Measurements from ENCODE around the gene SLC25A39.

The SLC25A39 gene

DNA sequence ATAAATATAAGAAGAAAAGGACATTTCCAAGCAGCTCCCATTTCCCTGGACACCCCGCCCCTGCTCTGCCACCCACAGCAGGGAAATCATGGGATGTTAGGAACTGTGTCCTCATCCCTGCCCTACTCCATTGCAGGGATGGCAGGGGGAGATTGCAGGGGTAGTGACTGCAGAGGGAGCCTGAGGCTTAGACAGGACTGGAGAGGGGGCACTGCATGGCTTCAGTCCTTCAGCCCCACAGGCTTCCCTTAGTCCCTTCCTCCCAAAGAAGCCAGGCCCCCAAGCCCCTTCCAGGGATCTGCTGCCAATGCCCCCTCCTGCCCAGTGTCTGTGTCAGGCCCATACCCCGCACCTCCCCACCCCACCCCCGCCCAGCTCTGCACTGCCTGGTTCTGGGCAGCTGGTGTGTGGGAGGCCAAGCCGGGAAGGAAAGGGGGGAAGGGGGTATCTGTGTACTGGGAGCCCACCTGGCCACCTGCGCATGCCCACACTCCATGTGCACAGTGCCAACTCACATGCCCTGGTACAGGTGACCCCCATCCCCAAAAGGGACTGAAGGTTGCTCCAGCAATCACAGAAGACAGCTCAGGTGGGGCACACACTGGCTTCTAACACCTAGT lies 13.0 kb downstream of the SLC25A39 start:
- no peak for DNase-seq

DNA sequence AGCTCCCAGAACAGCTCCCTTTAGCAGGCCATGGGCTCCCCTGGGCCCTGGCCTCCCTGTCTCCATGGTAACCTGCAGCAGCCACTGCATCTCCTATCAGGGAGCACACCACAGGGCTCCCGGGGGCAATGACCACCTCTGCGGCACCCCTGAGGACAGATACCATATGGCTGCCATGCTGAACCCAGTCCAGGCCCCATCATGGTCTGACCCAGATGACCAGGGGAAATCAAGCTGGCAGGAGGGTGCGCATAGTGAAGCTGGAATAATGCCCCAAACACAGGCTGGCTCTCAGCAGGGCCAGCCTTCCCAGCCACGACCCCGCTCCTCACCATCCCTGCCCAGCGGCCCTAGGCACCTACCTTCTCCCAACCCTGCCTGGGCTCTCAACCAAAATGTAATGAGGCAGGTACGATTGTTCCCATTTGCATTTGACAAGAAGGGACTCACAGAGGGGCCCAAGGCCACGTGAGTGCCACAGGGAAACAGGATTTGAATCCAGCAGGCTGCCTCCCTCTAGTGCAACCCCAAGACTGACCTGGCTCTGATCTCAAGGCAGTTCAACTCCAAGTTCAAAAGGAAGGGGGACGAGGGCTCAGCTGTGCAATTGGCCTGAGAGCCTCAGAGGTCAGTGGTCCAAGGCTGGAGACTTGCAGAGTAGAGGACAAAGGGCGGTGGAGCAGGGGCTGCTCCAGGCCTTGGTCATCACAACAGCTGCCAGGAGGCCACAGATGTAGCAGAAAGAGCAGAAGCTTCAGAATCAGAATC lies 13.8 kb downstream of the SLC25A39 start:
- no peak for DNase-seq

DNA sequence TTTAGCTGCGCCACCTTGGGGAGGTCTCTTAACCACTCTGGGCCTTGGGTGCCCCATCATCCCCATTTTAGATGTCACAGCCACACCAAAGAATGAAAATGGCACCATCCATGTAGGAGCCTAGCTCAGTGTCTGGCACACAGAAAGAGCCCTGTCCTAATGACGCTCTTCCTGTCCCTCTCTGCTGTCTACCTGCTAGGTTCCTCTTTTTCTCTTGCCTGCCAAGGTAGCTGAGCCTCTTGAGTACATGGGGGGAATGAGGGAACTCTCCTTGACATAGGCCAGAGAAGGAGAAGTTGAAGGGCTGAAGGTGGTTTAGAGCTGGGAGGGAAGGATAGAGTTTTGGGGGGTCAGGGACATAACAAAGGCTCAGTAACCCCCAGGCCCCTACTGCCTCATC lies 14.4 kb downstream of the SLC25A39 start:
- no peak for DNase-seq

DNA sequence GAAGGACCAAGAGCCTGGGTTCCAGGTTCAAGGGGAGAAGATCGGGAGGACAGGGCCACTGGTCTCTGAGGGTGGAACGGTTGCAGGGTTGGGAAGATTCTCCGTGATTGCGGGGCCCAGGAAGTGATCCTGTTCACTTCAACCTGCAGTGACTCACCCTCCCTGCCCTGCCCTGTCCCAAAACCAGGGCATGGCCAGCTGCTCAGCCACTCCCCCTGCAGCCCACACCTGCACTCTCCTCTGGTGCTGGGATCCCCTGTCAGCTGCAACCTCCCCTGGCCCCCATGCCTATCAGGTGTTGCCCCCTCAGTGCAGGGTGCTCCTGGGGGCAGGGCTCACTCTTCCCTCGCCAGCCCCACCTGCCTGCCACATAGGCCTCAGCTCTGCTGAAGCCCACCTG lies 15.2 kb downstream of the SLC25A39 start:
- DNase-seq: no peak

DNA sequence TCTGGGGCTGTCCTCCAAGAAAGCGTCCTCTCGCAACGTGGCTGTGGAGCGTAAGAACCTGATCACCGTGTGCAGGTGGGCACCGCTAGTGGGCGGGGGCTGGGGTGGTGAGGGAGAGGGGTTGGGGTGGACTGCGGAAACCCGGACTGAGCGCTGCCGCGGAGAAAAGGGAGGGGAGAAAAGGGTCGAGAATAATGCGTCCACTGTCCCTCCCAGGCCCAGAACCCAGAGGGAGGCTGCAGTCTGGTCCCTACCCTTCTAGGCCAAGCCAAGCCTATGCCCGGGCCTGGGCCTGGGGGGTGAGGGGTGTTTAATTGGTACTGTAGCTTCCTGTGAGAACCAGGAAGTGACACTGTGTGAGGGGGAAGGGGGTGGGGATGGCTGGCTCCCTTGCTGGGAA lies 15.8 kb downstream of the SLC25A39 start:
- peak; percentile 23 for DNase-seq

DNA sequence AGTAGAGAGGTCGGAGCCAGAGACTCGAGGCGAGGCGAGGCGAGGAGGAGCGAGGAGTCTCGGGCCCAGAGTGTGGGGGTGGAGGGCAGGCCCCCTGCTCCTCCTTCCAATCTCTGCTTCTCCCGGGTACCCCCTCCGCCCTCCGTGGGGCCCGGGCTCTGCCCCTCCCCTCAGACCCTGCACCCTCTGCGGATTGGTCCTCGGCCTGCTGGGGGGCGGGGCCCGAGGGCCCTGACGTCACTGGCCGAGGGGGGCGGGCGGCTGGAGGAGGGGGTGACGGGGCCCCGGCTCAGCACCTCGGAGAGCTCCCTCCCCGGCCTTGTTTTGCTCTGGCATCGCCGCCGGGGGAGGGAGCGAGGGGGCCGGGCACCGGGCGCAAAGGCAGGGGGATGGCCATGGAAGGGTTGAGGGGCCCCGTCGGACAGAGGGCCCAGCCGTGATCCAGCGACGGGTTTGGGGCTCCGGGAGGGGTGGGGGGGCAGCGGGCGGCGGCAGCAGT lies 16.3 kb downstream of the SLC25A39 start, which contains the start of gene RUNDC3A:
Gene RUNDC3A (plus strand): TSS at position 282 of the 499 bp plus-strand sequence. CDS start 232 bp downstream, outside the sequence.
- DNase-seq: peak; percentile 77

DNA sequence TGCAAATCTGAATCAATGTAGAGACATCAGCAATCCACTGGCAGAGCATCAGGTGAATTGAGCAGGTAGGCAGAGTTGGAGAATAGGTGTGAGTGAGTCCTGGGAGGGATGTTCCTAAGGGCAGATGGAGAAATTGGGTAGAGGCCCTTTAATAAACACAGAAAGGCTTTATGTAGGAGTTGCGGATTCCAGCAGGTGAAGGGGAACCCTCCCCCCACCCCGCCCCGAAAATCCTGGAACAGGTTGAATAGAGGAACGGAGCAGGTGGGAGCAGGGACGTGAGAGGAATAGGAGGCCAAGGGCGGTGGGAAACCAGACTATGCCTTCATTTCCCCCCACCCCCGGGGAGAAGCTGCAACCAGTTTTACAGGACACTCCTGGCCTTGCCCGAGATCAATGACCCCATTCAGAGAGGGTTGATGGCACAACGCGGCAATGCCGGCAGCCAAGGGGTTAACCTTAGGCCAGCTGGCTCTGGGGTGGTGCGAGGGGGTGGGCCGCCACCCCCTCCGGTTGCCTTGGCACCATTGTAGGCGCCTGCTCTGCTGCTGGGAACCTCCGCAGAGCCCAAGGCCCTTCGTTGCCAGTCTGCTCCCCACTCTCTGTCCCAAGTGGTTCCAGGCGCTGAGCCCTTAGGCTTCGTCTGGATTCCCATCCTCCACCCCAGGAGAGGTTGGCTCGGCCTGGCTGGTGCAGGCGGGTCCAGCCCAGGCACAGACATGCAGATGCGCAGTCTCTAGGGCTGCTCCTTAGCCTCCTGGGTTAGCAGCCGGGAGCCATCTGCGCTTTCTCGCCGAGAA lies 17.0 kb downstream of the SLC25A39 start:
- DNase-seq: peak; percentile 45

DNA sequence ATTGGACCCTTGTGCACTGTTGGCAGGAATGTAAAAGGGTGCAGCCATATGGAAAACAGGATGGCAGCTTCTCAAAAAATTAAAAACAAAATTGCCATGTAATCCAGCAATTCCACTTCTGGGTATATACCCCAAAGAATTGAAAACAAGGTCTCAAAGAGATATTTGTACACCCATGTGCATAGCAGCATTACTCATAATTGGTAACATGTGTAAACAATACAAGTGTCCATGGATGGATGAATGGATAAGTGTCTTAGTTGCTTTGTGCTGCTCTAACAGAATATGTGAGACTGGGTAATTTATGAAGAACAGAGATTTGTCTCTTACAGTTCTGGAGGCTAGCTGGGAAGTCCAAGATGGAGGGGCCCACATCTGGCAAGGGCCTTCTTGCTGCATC lies 20.0 kb downstream of the SLC25A39 start:
- no peak for DNase-seq

DNA sequence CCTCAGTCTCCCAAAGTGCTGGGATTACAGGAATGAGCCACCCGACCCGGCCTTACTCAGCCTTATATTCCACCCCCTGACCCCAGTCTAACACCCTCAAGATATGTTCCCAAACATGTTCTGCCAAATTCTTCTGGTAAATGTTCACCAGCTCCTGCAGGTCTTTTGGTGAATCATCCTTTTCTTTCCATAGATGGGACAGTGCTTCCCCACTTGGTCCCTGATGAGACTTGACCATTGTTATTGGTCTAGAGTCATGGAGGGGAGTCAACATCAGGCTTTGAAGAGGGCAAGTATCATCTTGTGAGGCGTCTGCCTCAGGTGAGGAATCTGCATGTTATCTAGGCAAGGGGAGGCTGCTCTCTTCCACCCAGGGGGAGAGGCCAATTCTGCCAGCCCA lies 26.6 kb downstream of the SLC25A39 start:
- no peak for DNase-seq

DNA sequence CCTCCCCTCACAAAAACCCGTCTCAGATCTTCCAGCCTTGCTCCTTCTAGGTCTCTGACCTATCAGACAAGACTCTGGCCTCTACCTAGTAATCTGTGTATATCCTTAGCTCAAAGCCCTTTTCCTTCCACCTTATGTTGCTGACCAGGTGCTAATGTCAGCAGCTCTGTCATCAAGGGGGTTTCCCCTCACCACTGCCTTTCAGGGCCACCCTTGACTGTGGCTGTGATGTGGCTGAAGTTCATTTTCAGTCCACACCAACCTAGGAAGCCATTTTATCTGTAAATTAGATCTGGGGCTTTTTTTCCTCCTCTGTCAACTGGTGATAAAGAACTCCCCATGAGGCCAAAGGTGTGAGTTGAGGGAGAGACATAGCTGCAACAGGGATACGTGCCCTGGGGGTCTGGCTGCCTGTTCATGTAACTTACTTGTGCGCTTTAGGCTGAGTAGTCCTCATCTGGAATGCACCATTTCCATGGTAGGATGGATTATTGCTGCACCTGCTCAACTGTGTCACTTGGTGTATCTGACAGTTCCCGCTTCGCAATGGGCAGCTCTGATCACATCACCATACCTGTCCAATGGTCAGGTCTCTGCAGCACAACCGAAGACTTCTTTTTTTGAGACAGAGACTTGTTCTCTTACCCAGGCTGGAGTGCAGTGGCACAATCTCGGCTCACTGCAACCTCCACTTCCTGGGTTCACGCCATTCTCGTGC lies 31.0 kb downstream of the SLC25A39 start:
- no peak for DNase-seq

DNA sequence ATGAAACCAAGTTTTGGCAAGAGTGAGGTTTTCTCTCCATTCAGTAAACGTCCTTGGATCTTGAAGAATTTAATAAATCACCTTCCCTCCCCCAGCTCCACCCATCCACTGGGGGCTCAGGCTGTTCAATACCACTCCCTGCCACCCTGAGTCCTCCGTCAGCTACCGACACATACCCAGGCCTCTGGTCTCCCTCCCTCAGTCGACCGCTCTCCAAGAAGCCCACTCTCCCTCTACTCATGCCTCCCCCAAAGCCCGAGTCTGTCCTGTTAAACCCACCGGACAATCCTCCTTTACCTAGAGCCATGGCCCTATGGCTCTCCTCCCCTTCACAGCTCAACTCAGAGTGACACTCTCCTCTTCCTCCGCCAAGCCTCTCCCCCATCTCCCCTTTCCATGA lies 37.0 kb downstream of the SLC25A39 start:
- DNase-seq: no peak

DNA sequence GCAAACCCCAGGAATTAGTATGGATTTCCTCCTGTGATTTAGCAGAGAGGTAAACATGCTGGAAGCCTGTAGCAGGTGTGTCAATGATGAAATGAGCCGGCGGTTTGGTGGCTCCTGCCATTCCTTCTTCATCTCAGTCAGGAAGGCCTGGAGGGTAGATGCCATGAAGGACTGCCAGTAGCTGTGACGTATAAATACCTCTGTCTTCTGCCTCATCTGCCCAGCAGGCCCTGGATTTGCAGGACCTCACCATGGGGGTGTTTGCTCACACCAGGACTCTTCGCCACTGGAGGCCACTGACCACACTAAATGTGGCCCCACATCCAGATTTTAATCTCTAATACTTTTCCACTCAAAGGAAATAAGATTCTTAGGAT lies 40.6 kb downstream of the SLC25A39 start:
- DNase-seq: no peak

DNA sequence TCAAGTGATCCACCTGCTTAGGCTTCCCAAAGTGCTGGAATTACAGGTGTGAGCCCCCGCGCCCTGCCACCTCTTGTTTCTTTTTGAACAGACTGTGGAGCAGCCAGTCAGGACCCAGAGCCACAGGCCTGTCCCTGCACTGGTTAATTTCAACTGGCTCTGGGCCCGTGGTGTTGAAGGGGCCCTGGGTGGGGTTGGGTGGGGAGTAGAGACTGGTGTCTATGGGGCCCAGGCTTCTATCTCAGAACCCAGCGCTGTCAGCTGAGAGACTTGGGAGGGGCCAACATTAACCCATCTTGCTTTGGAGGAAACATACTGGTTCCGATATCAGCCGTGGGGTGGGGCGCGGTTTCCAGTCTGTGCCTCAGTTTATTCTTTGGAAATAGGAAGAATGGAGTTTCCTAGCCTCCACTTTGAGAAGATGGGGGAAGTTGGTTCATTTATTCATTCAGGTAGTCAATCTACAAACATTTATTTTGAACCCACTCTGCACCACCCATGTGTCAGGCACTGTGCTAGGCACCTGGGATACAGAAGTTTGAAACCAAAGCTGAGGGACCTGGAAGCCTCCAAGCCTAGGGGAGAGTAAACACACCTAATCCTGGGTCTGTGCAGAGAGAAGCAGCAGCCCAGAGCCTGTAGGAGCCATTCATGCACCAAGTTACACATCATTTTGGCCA lies 41.1 kb downstream of the SLC25A39 start:
- no peak for DNase-seq

DNA sequence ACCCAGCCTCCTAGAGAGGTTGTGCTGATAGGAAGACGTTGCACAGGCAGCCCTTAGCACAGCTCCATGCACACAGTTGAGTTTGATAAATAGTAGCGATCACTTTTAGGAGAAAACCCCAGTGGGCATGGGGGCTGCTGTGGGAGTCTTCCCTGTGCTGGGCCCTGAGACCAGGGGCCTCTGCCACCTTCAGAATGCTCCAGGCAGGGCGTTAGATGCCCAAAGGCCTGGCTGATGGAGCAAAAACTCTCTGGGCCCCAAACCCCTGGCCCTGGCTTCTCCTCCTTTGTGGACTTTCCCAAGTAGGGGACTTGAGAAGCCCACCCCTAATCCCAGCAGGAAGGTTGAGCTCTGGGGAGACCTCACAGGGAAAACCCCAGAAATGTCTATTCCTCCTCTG lies 42.4 kb downstream of the SLC25A39 start:
- DNase-seq: no peak

DNA sequence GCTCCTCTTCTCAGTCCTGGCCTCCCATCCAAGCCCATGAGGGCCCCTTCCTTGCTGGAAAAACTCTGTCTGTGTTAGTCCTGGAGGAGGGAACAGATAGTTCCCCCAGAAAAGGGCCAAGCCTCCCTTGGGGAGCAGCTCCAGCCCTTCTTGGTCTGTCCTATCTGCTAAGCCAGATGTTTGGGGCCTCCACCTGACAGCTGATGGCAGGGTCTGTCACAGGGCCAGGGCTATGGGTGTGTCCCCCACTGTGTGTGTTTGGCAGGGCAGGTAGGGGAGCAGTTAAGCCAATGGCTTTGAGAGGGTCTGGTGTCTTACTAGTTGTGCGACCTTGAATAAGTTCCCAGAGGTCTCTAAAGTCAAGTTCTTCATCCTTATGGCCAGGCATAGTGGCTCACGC lies 43.1 kb downstream of the SLC25A39 start:
- no peak for DNase-seq

DNA sequence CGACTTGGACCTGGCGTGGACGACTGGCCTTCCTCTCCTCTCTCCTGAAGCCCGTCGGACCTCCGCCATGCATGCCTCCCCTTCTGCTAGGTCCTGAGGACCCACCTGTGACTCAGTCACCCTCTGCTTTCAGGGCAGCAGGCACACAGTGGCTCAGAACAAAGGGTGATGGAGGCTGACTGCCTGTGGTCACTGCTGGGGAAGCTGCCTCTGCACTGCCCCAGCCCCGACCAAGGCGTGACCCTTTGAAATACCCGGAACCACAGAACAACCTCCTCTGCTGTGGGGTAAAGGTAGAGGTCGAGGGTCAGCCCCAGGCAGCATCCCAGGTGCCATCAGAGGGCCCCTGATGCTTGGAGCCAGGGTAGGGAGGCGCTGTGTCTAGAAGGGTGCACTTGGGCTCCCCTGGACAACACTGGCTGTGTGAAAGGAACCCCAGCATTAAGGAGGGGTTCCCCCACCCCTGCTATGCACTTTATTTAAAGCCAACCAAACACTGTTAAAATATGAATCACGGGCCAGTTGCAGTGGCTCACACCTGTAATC lies 44.2 kb downstream of the SLC25A39 start:
- no peak for DNase-seq

DNA sequence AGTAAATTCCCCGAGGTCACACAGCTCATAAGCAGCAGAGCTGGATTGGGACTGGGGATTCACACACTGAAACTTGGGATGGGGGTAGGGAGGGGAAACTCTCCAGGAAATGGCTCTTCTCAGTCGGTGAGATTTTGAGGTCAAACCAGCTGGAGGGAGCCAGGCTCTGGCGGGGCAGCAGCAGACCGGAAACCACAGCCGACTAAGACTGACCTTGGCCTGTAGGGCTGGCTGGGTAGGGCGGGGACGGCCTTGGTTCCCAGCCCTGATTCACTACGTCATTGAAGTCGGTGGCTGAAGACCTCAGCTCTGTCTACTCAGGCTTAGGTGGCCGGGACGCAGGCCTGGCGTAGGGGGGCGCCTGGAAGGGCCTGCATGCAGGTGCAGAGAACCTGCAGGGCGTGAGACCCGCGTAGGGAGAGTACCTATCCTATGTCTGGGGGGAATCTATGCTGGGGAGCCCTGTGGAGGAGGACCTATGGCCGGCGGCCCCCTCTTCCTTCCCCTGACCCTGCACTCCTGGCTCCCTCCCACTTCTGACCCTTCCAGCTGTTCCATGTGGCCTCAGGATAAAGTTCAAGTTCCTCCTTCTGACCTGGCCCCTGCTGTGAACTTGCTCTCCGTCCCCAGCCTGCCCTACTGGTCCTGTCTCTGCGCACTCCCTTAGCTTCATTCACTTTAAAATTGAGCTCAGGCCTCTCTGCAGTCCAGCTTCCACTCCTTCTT lies 44.8 kb downstream of the SLC25A39 start:
- no peak for DNase-seq

DNA sequence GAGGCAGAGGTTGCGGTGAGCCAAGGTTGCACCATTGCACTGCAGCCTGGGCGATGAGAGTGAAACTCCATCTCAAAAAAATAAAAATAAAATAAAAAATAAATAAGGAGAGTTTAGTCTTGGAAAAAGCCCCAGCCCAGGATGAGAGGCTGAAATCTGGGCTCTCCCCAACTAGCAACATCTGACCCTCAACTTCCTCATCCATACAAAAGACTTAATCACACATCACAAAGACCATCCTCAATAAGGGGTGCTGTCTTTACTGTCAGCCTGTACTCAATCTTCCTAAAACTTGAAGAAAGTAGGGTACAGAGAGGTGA lies 45.3 kb downstream of the SLC25A39 start:
- DNase-seq: no peak

DNA sequence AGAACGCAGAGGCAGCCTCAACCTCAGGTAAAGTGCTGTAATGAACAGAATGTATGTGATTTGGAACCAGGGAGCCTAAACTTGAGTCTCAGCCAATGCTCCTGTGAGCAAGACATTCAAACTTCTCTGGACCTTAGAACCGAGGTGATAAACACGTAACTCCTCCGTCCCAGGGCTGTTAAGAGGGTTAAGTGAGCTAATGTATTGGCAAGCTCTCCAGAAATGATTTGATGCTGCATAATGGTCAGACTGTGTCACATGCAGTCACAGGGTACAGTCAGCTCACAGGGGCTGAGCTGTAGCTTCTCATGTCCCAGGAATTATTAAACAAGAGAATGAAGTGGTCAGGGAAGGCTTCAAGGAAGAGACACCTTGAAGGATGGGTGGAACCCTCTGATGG lies 46.6 kb downstream of the SLC25A39 start:
- DNase-seq: no peak

DNA sequence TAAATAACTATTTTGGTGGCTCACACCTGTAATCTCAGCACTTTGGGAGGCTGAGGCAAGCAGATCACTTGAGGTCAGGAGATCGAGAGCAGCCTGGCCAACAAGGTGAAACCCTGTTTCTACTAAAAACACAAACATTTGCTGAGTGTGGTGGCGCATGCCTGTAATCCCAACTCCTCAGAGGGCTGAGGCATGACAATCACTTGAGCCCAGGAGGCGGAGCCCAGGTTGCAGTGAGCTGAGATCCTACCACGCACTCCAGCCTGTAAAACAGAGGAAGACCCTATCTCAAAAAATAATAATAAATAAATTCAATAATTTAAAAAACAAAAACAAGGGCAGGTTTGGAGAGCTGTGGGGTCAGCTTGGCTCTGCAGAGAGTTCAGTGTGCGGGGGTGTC lies 51.0 kb downstream of the SLC25A39 start:
- DNase-seq: no peak

DNA sequence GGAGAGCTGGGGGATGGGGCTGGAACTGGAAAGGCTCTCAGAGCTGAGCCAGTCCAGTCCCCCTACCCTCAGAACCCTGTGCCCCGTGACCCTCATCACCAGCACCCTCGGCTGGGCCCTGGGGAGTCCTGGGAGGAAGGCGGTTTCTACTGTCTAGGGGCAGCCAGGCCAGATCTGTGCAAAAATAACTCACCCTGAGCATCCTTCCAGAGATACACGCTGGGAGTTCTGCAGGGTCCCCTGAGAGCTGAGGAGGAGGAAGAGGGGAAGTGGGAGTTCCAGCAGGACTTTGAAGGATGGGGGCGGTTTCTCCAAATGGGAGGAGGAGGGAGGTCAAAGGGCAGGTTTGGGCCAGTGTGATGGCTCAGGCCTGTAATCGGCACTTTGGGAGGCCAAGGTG lies 51.7 kb downstream of the SLC25A39 start:
- no peak for DNase-seq

Data from COR-L47 (cell line).